Aorta (tissue), 5 donors: ENCODE data around the gene SSC5D. TPM values are rescaled to one million over a fixed set of nuclear protein-coding genes. Genes with fewer than 3 reads are reported as not detected.
"Not testable (repeated sequence)": the region's sequence is repeated elsewhere in the genome, so short reads cannot be mapped to it uniquely, and the experiment has no call there.

ENCODE experiments used
- ATAC-seq: fragments of 200-7000 bp; cut with Tn5 transposase; one replicate; pipeline ENCODE4 v1.9.1; 2022; ENCODE audit warnings: moderate library complexity; ENCODE audit not compliant: low FRiP score
- DNase-seq, 2 donors: peaks; one replicate each; pipeline ENCODE4 v3.0.0-alpha.2; 2020
- H3K27ac ChIP-seq, 2 donors: one replicate each; pipeline ENCODE4 v1.5.1; 2013; ENCODE audit warnings: low read length in 2 of 2, mild to moderate bottlenecking in 2 of 2, moderate library complexity in 2 of 2, control low read depth in 1 of 2, inconsistent platforms in 1 of 2, low read depth in 1 of 2
- H3K27me3 ChIP-seq, 2 donors: one replicate each; pipeline ENCODE4 v1.6.1; 2013; ENCODE audit warnings: control low read depth in 1 of 2, low read length in 1 of 2, mild to moderate bottlenecking in 1 of 2, moderate library complexity in 1 of 2; ENCODE audit not compliant: insufficient read depth in 2 of 2, control insufficient read depth in 1 of 2
- H3K36me3 ChIP-seq, 2 donors: one replicate each; pipeline ENCODE4 v1.6.1; 2013; ENCODE audit warnings: control low read depth in 1 of 2, low read length in 1 of 2, mild to moderate bottlenecking in 1 of 2; ENCODE audit not compliant: insufficient read depth in 2 of 2, control insufficient read depth in 1 of 2
- H3K4me1 ChIP-seq, 2 donors: one replicate each; pipeline ENCODE4 v1.6.1; 2013; ENCODE audit warnings: low read length in 2 of 2, control low read depth in 1 of 2, mild to moderate bottlenecking in 1 of 2, moderate library complexity in 1 of 2; ENCODE audit not compliant: insufficient read depth in 2 of 2, control insufficient read depth in 1 of 2
- H3K4me3 ChIP-seq, 2 donors: one replicate each; pipeline ENCODE4 v1.5.1; 2013; ENCODE audit warnings: low read length in 2 of 2, control low read depth in 1 of 2, mild to moderate bottlenecking in 1 of 2
- H3K9me3 ChIP-seq: one replicate; pipeline ENCODE4 v1.6.1; 2013; ENCODE audit warnings: mild to moderate bottlenecking, low read length; ENCODE audit not compliant: control insufficient read depth
- whole genome bisulfite sequencing, 2 donors: extraction: QIAGEN DNeasy Blood & Tissue Kit; methylation state at CpG; one replicate each; pipeline ENCODE4 v1.1.7; 2013; 5-methylcytosine and 5-hydroxymethylcytosine counted together
- intact Hi-C, 2 donors: fragments of 100-400 bp; cut with DNase I; formaldehyde crosslinking; loops; one replicate each; pipeline versions ENCODE4 v1.14.2 to v1.15.0; 2022
- polyA plus RNA-seq, 2 donors: library from polyadenylated mRNA; stranded (reverse); fragments of 200-250 nt; gene quantifications; one replicate each; pipeline ENCODE4 v1.2.3, GENCODE V29; 2013
- total RNA-seq, 2 donors: library from RNA; stranded (reverse); fragmentation: NEBNext Ultra II Directional; extraction: Animal tissue kit (Norgen Biotek cat#: 25700); gene quantifications; one replicate each; pipeline ENCODE4 v1.2.1, GENCODE V29; 2021
- donor health status: healthy with polysubstance abuse.
- donor health status: Bipolar disorder and iron deficiency.
- donor health status: DM: no; HTN: no; CAD: no.
- donor health status: DM: no; HTN: no; CAD: no.
- donor health status: DM: yes; HTN: yes; CAD: no.

SSC5D gene
- total and polyA plus RNA-seq, 4 donors: 1.6 to 64.1 (median 6.2) TPM

DNA sequence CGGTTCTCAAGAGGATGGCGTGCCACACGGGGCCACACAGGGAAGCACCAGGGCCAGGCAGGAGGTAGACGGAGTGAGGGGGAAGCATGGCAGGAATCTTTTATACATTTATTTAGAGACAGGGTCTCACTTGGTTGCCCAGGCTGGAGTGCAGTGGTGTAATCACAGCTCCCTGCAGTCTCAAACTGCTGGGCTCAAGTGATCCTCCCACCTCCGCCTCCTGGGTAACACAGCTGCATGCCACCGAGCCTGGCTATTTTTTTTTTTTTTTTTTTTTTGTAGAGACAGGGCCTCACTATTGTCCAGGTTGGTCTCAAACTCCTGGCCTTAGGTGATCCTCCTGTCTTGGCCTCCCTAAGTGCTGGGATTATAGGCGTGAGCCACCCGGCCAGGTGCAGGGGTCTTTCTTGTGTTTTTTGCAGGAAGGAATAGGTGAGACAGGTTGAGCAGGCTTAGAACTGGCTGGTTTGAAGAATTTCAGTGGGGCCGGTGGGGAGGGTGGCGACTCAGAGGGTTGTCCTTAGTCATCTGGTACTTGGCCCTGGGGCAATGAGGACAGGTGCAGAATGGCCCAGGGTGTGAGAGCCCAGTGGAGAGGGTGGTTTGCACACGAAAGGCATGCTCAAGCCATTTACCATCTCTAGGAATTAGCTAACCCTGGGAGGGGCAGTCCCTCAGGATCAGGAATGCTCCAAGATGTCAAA, 7.6 kb downstream of the SSC5D start:
- Histone ChIP-seq H3K27ac (no peak overlapping the region), H3K4me1 (no peaks in the 10 kb centered on the region), H3K4me3 (no peak overlapping the region), H3K9me3 (no peaks in the 10 kb centered on the region), H3K27me3 (no peaks in the 10 kb centered on the region), H3K36me3 (no peaks in the 10 kb centered on the region)
- ATAC-seq (no peak), DNase-seq (no peak)
- intact Hi-C loops: no loop called here
- WGBS, 2 donors: 76 to 78% methylated on average over 11 of the region's 11 CpGs

DNA sequence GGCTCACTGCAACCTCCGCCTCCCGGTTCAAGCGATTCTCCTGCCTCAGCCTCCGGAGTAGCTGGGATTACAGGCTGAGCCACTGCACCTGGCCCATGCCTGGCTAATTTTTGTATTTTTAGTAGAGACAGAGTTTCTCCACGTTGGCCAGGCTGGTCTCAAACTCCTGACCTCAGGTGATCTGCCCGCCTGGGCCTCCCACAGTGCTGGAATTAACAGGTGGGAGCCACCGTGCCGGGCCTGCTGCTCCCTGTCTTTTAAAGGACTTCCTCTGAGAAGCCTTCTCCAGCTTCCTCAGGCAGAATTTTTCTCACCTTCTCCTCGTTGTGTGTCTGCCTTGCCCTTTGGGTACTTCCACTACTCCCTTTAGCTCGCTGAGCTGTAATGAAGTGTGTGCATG, 8.6 kb downstream of the SSC5D start:
- ATAC-seq, H3K4me3 ChIP-seq, H3K27me3 ChIP-seq, intact Hi-C loops, H3K36me3 ChIP-seq, DNase-seq, H3K27ac ChIP-seq, H3K9me3 ChIP-seq, H3K4me1 ChIP-seq: not testable (repeated sequence)
- 77 to 82% methylated on average over 10 of the region's 10 CpGs for WGBS, 2 donors

DNA sequence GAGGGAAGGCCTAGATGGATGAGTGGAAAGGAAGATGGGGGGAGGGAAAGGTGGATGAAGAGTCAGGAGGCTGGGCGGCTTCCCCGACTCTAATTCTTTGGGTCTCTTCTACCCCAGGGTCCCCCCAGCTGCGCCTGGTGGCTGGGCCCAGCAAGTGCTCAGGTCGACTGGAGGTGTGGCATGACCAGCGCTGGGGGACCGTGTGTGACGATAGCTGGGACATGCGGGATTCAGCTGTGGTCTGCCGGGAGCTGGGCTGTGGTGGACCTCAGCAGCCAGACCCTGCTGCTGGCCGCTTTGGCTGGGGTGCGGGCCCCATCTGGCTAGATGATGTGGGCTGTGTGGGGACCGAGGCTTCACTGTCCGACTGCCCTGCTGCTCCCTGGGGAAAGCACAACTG, 9.5 kb downstream of the SSC5D start:
- DNase-seq (no peak), ATAC-seq (no peak)
- intact Hi-C loops: no loop called here
- Histone ChIP-seq H3K9me3 (no peaks in the 10 kb centered on the region), H3K36me3 (no peaks in the 10 kb centered on the region), H3K27ac (no peak overlapping the region), H3K4me1 (no peaks in the 10 kb centered on the region), H3K4me3 (no peak overlapping the region), H3K27me3 (no peaks in the 10 kb centered on the region)
- WGBS, 2 donors: 84 to 85% methylated on average over 13 of the region's 13 CpGs

DNA sequence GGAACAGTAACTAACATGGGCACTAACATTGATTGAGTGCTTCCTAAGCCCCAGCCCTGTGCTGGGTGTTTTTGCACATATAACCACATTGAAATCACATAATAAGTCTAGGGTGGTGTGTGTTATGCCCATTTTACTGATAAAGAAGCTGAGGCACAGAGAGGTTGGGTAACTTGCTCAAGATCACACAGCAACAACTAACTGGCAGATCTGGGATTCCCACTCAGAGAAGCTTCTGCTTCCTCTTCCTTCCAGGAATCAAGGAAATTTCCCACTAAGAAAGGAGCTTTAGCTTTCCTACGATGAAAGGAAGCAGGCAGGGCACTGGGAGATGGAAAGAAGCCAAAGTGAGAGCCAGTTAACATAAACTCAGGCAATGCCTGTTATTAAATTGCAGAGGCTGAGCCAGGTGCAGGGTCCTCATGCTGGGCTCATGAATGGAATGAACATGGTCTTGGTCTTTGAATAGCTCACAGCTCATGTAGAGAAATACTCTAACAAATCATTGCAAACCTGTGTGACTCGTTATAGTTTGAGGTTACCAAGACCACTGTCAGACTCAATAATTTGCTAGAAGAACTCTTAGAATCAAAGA, 10.1 kb downstream of the SSC5D start:
- no peak for DNase-seq
- H3K9me3 ChIP-seq: no peaks in the 10 kb centered on the region
- no peaks in the 10 kb centered on the region for H3K27me3 ChIP-seq
- H3K27ac ChIP-seq: no peak overlapping the region
- WGBS, 2 donors: 32 to 38% methylated on average over 2 of the region's 2 CpGs
- intact Hi-C loops: no loop called here
- no peak overlapping the region for H3K4me3 ChIP-seq
- H3K36me3 ChIP-seq: no peaks in the 10 kb centered on the region
- no peak for ATAC-seq
- H3K4me1 ChIP-seq: no peaks in the 10 kb centered on the region

DNA sequence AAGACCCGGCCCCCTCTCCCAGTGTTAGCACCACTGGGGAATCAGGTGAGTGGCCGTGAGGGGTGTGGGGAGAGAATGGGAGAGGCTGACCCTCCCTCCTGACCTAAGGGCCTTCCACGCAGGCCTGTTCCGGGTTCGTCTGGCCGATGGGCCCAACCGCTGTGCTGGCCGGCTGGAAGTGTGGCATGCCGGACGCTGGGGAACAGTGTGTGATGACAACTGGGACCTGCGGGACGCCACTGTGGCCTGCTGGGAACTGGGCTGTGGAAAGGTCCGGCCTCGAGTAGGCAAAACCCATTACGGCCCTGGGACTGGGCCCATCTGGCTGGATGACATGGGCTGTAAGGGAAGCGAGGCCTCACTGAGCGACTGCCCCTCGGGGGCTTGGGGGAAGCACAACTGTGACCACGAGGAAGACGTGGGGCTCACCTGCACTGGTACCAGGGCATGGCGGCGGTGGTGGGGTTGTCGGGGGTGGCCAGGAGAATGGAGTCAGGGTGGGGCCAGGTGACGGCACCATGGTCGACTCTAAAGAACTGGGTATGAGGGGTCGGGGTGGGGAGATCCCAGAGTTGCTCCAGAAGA, 12.2 kb downstream of the SSC5D start:
- H3K27ac ChIP-seq: no peak overlapping the region
- ATAC-seq (no peak), DNase-seq (peak in 1 of 2 donors; percentile 41)
- H3K9me3 ChIP-seq: no peaks in the 10 kb centered on the region
- H3K4me1 ChIP-seq: no peaks in the 10 kb centered on the region
- no peaks in the 10 kb centered on the region for H3K27me3 ChIP-seq
- no peaks in the 10 kb centered on the region for H3K36me3 ChIP-seq
- intact Hi-C loops: loop anchor here in 1 of 2 donors (5.0 kb wide), 2 partner anchors 33 to 358 kb away; no protein-coding TSS in a partner anchor
- no peak overlapping the region for H3K4me3 ChIP-seq
- WGBS, 2 donors: 94% methylated on average over 26 of the region's 26 CpGs

DNA sequence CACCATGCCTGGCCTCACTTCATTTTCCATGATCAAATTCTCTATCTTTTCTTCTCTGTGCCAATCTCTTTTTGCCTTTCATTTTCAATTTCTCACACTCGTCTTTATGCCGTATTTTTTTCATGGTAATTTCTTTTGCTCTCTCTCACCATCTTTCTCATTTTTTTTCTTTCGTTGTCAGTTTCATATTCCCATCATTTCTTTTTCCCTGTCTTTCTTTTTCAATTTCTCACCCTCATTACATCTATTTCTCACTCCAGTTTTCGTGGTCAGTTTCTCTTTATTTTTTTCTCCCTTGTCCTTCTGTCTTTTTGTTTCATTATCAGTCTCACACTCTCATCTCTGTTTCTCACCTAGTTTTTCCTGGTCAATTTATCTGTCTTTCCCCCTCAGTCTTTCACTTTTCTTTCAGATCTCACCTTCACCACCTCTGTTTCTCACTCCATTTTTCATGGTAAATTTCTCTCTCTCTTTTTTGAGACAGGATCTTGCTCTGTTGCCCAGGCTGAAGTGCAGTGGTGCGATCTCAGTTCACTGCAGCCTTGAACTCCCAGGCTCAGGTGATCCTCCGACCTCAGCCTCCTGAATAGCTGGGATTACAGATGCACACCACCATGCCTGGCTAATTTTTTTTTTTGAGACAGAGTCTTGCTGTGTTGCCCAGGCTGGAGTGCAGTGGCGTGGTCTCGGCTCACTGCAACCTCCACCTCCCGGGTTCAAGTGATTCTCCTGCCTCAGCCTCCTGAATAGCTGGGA, 14.1 kb downstream of the SSC5D start:
- ATAC-seq (no peak), DNase-seq (no peak)
- Histone ChIP-seq H3K36me3 (no peaks in the 10 kb centered on the region), H3K4me1 (no peaks in the 10 kb centered on the region), H3K27me3 (no peaks in the 10 kb centered on the region), H3K27ac (no peak overlapping the region), H3K4me3 (no peak overlapping the region), H3K9me3 (no peaks in the 10 kb centered on the region)
- intact Hi-C loops: loop anchor here in 1 of 2 donors (5.0 kb wide), 2 partner anchors 35 to 360 kb away; no protein-coding TSS in a partner anchor
- WGBS, 2 donors: 94 to 96% methylated on average over 9 of the region's 9 CpGs

DNA sequence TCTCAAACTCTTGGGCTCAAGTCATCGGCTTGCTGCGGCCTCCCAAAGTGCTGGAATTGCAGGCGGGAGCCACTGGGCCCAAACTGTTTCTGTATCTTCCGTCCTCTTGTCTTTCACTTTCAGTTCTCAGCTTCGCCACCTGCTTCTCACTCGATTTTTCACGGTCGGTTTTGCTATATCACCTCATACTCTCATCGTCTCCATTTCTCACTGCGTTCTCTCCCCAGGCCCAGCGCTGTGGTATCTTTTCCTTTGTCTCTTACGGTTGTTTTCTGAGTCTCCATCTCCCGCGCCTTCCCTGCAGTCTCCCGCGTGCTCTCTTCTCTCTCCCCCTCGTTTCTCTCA, 14.9 kb downstream of the SSC5D start:
- DNase-seq (peak in 1 of 2 donors; percentile 40), ATAC-seq (no peak)
- H3K27ac ChIP-seq: no peak overlapping the region
- no peak overlapping the region for H3K4me3 ChIP-seq
- WGBS, 2 donors: 82 to 90% methylated on average over 17 of the region's 17 CpGs
- intact Hi-C loops: loop anchor here in 1 of 2 donors (5.0 kb wide), 2 partner anchors 36 to 361 kb away; no protein-coding TSS in a partner anchor
- no peaks in the 10 kb centered on the region for H3K36me3 ChIP-seq
- H3K9me3 ChIP-seq: no peaks in the 10 kb centered on the region
- no peaks in the 10 kb centered on the region for H3K4me1 ChIP-seq
- H3K27me3 ChIP-seq: no peaks in the 10 kb centered on the region

DNA sequence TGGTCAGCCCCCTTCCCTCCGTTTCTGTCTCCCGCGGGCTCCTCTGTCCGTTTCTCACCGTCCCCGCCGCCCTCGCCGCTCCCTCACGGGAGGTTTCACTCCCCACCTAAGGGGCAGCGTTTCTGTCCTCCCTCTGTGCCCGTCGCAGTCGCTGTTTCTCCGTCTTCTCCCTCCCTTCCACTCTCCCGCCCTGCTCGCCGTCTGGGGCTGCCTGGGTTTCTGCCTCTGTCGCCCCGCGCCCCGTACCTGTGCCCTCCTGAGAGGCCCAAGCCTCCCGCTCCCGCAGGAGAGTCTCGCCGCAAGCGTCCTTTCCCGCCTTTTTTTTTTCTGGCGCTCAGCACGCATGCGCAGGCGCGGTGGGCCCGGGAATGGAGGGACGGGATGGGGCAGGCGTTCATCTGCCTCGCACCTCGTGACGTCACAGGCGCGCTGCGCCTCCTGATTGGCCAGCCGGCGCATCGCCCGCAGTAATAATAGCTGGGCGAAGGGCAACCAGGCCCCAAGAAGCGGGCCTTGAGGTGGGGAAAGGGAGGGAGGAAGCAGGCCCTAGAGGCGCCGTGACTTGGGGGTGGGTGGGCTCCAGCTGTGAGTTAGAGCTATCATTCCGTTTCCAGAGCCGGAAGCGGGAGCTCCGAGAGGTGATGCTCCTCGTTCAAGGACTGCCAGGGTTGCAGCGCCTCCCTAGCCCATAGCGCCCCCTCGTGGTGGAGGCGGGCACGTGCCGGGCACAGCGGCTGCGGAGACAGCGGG, 15.4 kb downstream of the SSC5D start:
- WGBS, 2 donors: 8 to 9% methylated on average over 62 to 64 of the region's 64 CpGs
- Histone ChIP-seq H3K9me3 (no peaks in the 10 kb centered on the region), H3K36me3 (no peaks in the 10 kb centered on the region), H3K4me3 (peak overlapping the region in 1 of 2 donors; percentile 7), H3K27me3 (no peaks in the 10 kb centered on the region), H3K27ac (no peak overlapping the region), H3K4me1 (no peaks in the 10 kb centered on the region)
- intact Hi-C loops: loop anchor here (2.0 to 5.0 kb wide), 4 partner anchors 35 to 361 kb away; no protein-coding TSS in a partner anchor
- ATAC-seq (peak; percentile 98), DNase-seq (peak; percentile 96 to 98)
